Left cardiac atrium (tissue), 4 donors: ENCODE measurements around the gene SLC7A6OS. TPM values are rescaled to one million over a fixed set of nuclear protein-coding genes. Genes with fewer than 3 reads are reported as not detected.
A peak's percentile ranks its signal among the peaks of the same experiment; 100 is the strongest.

Source experiments
- ATAC-seq, 2 donors: fragments of 200-7000 bp; cut with Tn5 transposase; one replicate each; pipeline ENCODE4 v1.9.1; 2020; ENCODE audit warnings: mild to moderate bottlenecking in 2 of 2, moderate library complexity in 2 of 2
- DNase-seq: peaks from one replicate; pipeline ENCODE4 v3.0.0-alpha.2; 2020
- intact Hi-C, 2 donors: fragments of 100-400 bp; cut with DNase I; formaldehyde crosslinking; loops; one replicate each; pipeline versions ENCODE4 v1.14.1 to v1.15.1; 2022 to 2023
- total RNA-seq, 2 donors: library from RNA; stranded (reverse); fragmentation: NEBNext Ultra II Directional; extraction: Animal tissue kit (Norgen Biotek cat#: 25700); gene quantifications; one replicate each; pipeline ENCODE4 v1.2.1, GENCODE V29; 2021
- donor health status: DM: no; HTN: yes; CAD: no.
- donor health status: DM: no; HTN: yes; CAD: no; lungs with severe emphysema.
- donor health status: DM: yes; HTN: yes; CAD: no.
- donor health status: Dilated cardiomyopathy.

Gene SLC7A6OS
- total RNA-seq, 2 donors from 2014 or later = 10.2 to 10.7 TPM

GRCh38 chr16:68345958-68346635 is 35.4 kb upstream of the SLC7A6OS start:
- intact Hi-C loops = no loop called here
- ATAC-seq = no peak
- no peak for DNase-seq

- peak; percentile 61 to 62 for ATAC-seq
- intact Hi-C loops = no loop called here
- no peak for DNase-seq
These were observed 34.6 kb upstream of the SLC7A6OS start for GRCh38 chr16:68345351-68345810.

- intact Hi-C loops = no loop called here
- ATAC-seq (peak in 1 of 2 donors; percentile 56), DNase-seq (no peak)
These were observed 33.5 kb upstream of the SLC7A6OS start for GRCh38 chr16:68344252-68344651.

GRCh38 chr16:68343137-68343536 is 32.4 kb upstream of the SLC7A6OS start:
- ATAC-seq (no peak), DNase-seq (no peak)
- intact Hi-C loops = no loop called here

GRCh38 chr16:68342620-68343019 is 31.9 kb upstream of the SLC7A6OS start:
- ATAC-seq = no peak
- DNase-seq = no peak
- intact Hi-C loops = no loop called here

- intact Hi-C loops = no loop called here
These were observed 28.5 kb upstream of the SLC7A6OS start for GRCh38 chr16:68339214-68339613.

GRCh38 chr16:68338326-68339119 is 27.8 kb upstream of the SLC7A6OS start:
- intact Hi-C loops = no loop called here
- no peak for ATAC-seq
- no peak for DNase-seq

More at GRCh38 chr16:68339214-68339613, 28.5 kb upstream of the SLC7A6OS start:
- ATAC-seq = no peak
- no peak for DNase-seq

GRCh38 chr16:68335175-68335574 is 24.4 kb upstream of the SLC7A6OS start:
- ATAC-seq (no peak), DNase-seq (no peak)
- intact Hi-C loops = no loop called here

GRCh38 chr16:68332411-68333121 is 21.8 kb upstream of the SLC7A6OS start:
- intact Hi-C loops = loop anchor here in 1 of 2 donors (5.0 kb wide), 1 partner anchor 85 kb away; the partner anchor contains the start of gene PLA2G15
- no peak for DNase-seq
- ATAC-seq = peak; percentile 55

GRCh38 chr16:68331879-68332410 is 21.2 kb upstream of the SLC7A6OS start:
- ATAC-seq = no peak
- DNase-seq = no peak
- intact Hi-C loops = loop anchor here in 1 of 2 donors (5.0 kb wide), 1 partner anchor 85 kb away; the partner anchor contains the start of gene PLA2G15

- ATAC-seq = no peak
- intact Hi-C loops = loop anchor here (1.0 to 5.0 kb wide), 3 partner anchors 67 to 88 kb away; partner anchors contain the start of gene SLC7A6 (in 1 of the 2)
- DNase-seq = no peak
These were observed 18.2 kb upstream of the SLC7A6OS start for GRCh38 chr16:68328860-68329390.

GRCh38 chr16:68328151-68328859 is 17.6 kb upstream of the SLC7A6OS start:
- intact Hi-C loops = loop anchor here (1.0 to 5.0 kb wide), 3 partner anchors 66 to 88 kb away; partner anchors contain the start of gene SLC7A6 (in 1 of the 2)
- peak; percentile 91 to 93 for ATAC-seq
- DNase-seq = peak; percentile 79

GRCh38 chr16:68324780-68325357 is 14.1 kb upstream of the SLC7A6OS start:
- intact Hi-C loops = loop anchor here in 1 of 2 donors (5.0 kb wide), 1 partner anchor 63 kb away; the partner anchor contains the start of gene SLC7A6
- no peak for ATAC-seq
- no peak for DNase-seq

- no peak for ATAC-seq
- DNase-seq = no peak
- intact Hi-C loops = no loop called here
These were observed 13.6 kb upstream of the SLC7A6OS start for GRCh38 chr16:68324336-68324735.

GRCh38 chr16:68319185-68319908 is 8.6 kb upstream of the SLC7A6OS start:
- intact Hi-C loops = no loop called here
- DNase-seq = no peak
- ATAC-seq = no peak

GRCh38 chr16:68313116-68313515 is 2.4 kb upstream of the SLC7A6OS start:
- ATAC-seq (no peak), DNase-seq (no peak)
- intact Hi-C loops = loop anchor here (5.0 kb wide), 2 partner anchors 46 to 51 kb away; partner anchors contain the start of gene SLC7A6 (in 1 of the 2)

GRCh38 chr16:68310437-68310773 is 341 bp downstream of the SLC7A6OS start:
- DNase-seq (peak; percentile 44), ATAC-seq (peak; percentile 41 to 53)
- intact Hi-C loops = loop anchor here (5.0 kb wide), 2 partner anchors 43 to 48 kb away; partner anchors contain the start of gene SLC7A6 (in 1 of the 2)
